ENCODE results near the gene SERPINE2.
"Not testable (repeated sequence)": the region's sequence is repeated elsewhere in the genome, so short reads cannot be mapped to it uniquely, and the experiment has no call there.

SERPINE2 gene

DNA sequence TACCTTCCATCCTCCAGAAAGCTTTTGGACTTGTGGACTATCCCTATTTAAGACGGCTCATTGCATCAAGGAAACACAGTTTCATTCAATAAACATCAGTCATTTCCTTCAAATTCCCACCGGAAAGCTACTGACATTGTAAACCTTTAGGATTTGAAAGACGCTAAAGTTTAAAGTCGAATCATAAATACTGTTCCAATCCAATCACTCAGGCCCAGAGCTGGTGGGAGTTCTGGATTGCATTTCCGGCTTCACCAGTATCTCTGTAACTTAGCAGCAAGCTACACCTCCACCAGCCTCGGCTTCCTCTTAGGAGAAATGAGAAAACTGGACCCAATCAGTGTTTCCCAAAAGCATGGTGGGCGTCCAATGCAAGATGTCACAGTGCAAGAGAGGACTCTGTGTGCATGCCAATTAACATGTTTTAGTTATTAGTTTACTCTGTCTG lies 95.5 kb downstream of the SERPINE2 start:
- no peak for DNase-seq (ENCODE audit: low spot score)

- DNase-seq (ENCODE audit: low spot score) = no peak
Measured at GRCh38 chr2:223943135-223943534, 96.0 kb downstream of the SERPINE2 start.

GRCh38 chr2:223941579-223942277 lies 97.4 kb downstream of the SERPINE2 start:
- DNase-seq (ENCODE audit: low spot score) = peak; percentile 56

DNA sequence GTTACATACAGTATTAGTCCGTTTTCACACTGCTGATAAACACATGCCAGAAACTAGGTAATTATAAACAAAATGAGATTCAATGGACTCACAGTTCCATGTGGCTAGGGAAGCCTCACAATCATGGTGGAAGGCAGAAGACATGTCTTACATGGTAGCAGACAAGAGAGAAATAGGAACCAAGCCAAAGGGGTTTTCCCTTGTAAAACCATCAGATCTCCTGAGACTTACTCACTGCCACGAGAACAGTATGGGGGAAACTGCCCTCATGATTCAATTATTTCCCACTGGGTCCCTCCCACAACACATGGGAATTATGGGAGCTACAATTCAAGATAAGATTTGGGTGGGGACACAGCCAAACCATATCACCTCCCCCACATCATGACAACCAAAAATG lies 99.6 kb downstream of the SERPINE2 start:
- not testable (repeated sequence) for DNase-seq (ENCODE audit: low spot score)

DNA sequence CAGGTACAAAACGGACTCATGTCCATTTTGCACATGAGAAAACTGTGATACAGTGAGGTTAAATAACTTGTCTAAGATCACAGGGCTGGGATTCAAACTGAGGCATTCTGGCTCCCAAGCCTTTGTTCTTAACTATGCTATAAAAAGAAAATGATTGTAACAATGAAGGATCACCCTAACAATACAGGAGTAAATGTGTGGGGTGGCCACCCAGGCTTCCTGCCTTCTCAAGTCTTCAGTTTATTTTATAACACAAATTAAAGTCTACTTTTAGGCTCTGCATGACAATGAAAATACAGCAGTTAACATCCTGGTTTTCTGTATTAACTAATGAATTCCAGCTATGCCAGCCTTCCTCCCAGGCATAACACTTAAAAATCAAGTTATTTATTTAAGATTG lies 101.6 kb downstream of the SERPINE2 start:
- DNase-seq (ENCODE audit: low spot score) = no peak

DNA sequence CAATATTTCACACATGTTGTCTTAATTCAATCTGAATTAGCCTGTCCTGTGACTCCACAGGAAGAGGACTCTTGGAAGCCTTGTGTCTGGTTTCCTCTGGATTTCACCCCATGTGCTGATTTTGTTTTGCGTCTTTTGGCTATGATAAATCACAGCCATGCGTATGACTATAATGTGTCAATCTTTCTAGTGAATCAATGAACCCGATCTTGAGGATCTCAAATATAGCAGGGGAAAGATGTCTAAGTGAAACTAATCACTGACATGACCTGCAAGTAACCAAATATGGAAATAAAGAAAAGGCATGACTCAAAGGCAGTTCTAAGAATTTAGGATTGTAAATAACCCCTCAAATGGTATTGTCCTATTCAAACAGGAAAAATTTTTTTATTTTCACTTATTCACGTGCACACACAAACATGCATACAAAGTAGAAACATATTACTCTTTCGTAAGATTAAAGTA lies 102.2 kb downstream of the SERPINE2 start:
- no peak for DNase-seq (ENCODE audit: low spot score)

GRCh38 chr2:223935459-223936125 lies 103.5 kb downstream of the SERPINE2 start:
- no peak for DNase-seq (ENCODE audit: low spot score)

- no peak for DNase-seq (ENCODE audit: low spot score)
Measured at GRCh38 chr2:223934870-223935269, 104.2 kb downstream of the SERPINE2 start.

- no peak for DNase-seq (ENCODE audit: low spot score)
Measured at GRCh38 chr2:223932816-223933800, 106.0 kb downstream of the SERPINE2 start.

DNA sequence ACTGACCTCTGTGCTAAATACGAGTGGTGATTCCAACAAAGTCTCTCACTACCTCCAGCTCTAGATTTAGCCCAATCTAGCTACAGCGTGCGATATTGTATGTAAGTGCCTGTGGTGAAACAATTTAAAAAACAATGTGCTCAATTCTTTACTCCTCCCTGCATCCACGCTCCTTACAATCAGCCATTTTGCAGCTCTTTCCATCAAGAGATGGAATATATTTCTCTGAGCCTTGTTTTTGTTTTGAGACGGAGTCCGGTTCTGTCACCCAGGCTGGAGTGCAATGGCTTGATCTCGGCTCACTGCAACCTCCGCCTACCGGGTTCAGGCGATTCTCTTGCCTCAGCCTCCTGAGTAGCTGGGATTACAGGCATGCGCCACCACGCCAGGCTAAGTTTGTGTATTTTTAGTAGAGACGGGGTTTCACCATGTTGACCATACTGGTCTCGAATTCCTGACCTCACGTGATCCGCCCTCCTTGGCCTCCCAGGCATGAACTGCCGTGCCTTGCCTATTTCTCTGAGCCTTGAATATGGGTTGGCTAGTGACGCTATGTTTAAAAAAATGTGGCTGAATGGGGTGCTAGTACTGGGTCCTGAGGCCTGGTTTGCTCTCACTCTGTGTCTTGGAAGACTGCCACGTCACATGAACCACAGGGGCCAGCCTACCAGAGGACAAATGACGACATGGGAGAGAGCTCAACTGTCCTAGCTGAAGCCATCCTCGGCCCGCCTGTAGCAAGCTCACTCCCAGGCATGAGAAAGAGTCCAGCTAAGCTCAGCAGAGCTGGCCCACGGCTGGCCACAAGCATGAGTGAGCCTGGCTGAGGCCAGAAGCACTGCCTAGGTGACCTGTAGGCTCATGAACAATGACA lies 108.7 kb downstream of the SERPINE2 start:
- DNase-seq (ENCODE audit: low spot score) = no peak

GRCh38 chr2:223929571-223930102 lies 109.4 kb downstream of the SERPINE2 start:
- peak; percentile 41 for DNase-seq (ENCODE audit: low spot score)

GRCh38 chr2:223928113-223929006 lies 110.7 kb downstream of the SERPINE2 start:
- no peak for DNase-seq (ENCODE audit: low spot score)

DNA sequence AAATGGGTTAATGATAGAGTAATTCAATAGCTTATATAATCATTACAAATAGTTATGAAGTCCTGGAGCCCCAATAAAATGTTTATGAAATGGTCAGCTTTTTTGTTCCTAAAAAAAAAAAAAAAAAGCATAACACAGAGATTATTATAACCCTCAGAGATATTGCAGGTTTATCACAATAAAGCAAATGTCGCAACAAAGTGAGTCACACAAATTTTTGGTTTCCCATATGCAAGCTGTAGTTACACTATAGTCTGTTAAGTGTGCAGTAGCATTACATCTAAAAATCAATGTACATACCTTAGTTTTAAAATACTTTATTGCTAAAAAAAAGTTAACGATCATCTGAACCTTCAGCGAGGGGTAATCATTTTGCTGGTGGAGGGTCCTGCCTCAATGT lies 114.0 kb downstream of the SERPINE2 start:
- DNase-seq (ENCODE audit: low spot score) = no peak

Data from CD4-positive, alpha-beta T cell treated with Interleukin-6 at 100 ng/mL for 8 hours (primary cell).